ENCODE data around the gene ALG12. TPM values are rescaled to one million over a fixed set of nuclear protein-coding genes. Genes with fewer than 3 reads are reported as not detected.

ALG12 gene
- total and polyA plus RNA-seq, 2 of the 8 experiments (the other 6 are each of a cell fraction or from before 2014, with no cell fraction given): 13.4 to 22.5 TPM

- Histone ChIP-seq H3K23me2 (ENCODE audit: low read depth, low read length) (no peaks in the 10 kb centered on the region), H3K4me1 (replicated peaks in 1 of 4; ENCODE audit: control insufficient read depth in 3 of 4, insufficient read depth in 4 of 4, low read length in 3 of 4) (no peaks in the 10 kb centered on the region), H4K8ac (ENCODE audit: extremely low read depth, insufficient read depth, low read length) (no peak overlapping the region), H2BK5ac (ENCODE audit: low read depth, low read length) (no peak overlapping the region), H4K20me1 (replicated peaks in 1 of 2; ENCODE audit: control insufficient read depth in 1 of 2, insufficient read depth in 2 of 2, low read length in 2 of 2) (peaks cover 0 to 8% of the 10 kb centered on the region in 2 experiments), H3K27me3 (replicated peaks in 1 of 4; ENCODE audit: control insufficient read depth in 3 of 4, extremely low read depth in 1 of 4, insufficient read depth in 3 of 4, low read length in 3 of 4) (no peaks in the 10 kb centered on the region), H2AFZ (ENCODE audit: low read length) (no peak overlapping the region), H3K14ac (ENCODE audit: insufficient read length) (no peak overlapping the region), H2BK120ac (replicated peaks; ENCODE audit: low read depth, low read length) (no peak overlapping the region), H3K79me1 (ENCODE audit: low read depth, low read length) (peaks cover 12% of the 10 kb centered on the region), H3K23ac (ENCODE audit: insufficient read length) (no peak overlapping the region), H2BK15ac (ENCODE audit: low read length) (no peak overlapping the region), H3K27ac (ENCODE audit: low read depth, low read length) (no peak overlapping the region), H3K4ac (replicated peaks; ENCODE audit: insufficient read length, low read depth, low read length) (no peak overlapping the region), H2BK12ac (ENCODE audit: low read depth, low read length) (no peak overlapping the region), H3K4me2 (ENCODE audit: insufficient read depth in 1 of 2, low read depth in 2 of 2, low read length in 2 of 2) (no peak overlapping the region), H2AK5ac (ENCODE audit: low read depth, low read length) (no peak overlapping the region), H3K4me3 (ENCODE audit: extremely low read depth in 1 of 4, insufficient read depth in 2 of 4, low read depth in 3 of 4, low read length in 4 of 4) (no peak overlapping the region), H3K36me3 (ENCODE audit: control insufficient read depth in 2 of 4, insufficient read depth in 4 of 4, low read length in 3 of 4) (peaks cover 3 to 35% (median 22%) of the 10 kb centered on the region in 4 experiments; a peak in 7 of 8 replicates), H3K79me2 (ENCODE audit: control insufficient read depth in 1 of 2, insufficient read depth in 2 of 2, low read length in 2 of 2) (peaks cover 0 to 17% of the 10 kb centered on the region in 2 experiments; a peak in 3 of 4 replicates), H3K9me3 (ENCODE audit: insufficient read depth in 2 of 2, low read depth in 1 of 2, low read length in 1 of 2) (peaks cover 0 to 4% of the 10 kb centered on the region in 2 experiments; a peak in 2 of 4 replicates), H3K56ac (replicated peaks; ENCODE audit: insufficient read length, low read depth, low read length) (no peak overlapping the region), H4K5ac (ENCODE audit: insufficient read length, low read depth, low read length) (no peak overlapping the region), H4K91ac (replicated peaks; ENCODE audit: insufficient read length, low read length) (no peak overlapping the region), H2BK20ac (ENCODE audit: low read length) (no peak overlapping the region), H3K18ac (ENCODE audit: extremely low read depth, low read length) (no peak overlapping the region), H3K9ac (replicated peaks in 1 of 4; ENCODE audit: extremely low read depth in 1 of 4, low read depth in 3 of 4, low read length in 3 of 4) (no peak overlapping the region)
- FAIRE-seq (no peak), DNase-seq (ENCODE audit: low read depth in 1 of 2, low spot score in 2 of 2) (no peak)
- TF ChIP-seq MAFK (IDR thresholded peaks at IDR 0.05; ENCODE audit: low read depth, low read length) (no peak), KDM4A (IDR thresholded peaks at IDR 0.05; ENCODE audit: low read depth, low read length, severe bottlenecking) (no peak), CHD1 (IDR thresholded peaks at IDR 0.05; ENCODE audit: low read depth, low read length) (no peak), CEBPB (IDR thresholded peaks at IDR 0.05; ENCODE audit: low read depth, low read length) (no peak), SAP30 (IDR thresholded peaks at IDR 0.05; ENCODE audit: insufficient read depth, insufficient replicate concordance, low read length) (no peak), TCF12 (IDR thresholded peaks at IDR 0.05; ENCODE audit: low read depth, low read length) (no peak), NRF1 (IDR thresholded peaks at IDR 0.05; ENCODE audit: low read depth, low read length) (no peak), CHD2 (IDR thresholded peaks at IDR 0.05; ENCODE audit: low read length) (no peak), TBP (IDR thresholded peaks at IDR 0.05; ENCODE audit: low read depth, low read length) (no peak), MAX (IDR thresholded peaks at IDR 0.05) (no peak), GABPA (IDR thresholded peaks at IDR 0.05; ENCODE audit: borderline replicate concordance, insufficient read depth, low read length) (no peak)
- ChIA-PET POLR2A (ENCODE audit: partially characterized antibody) (interaction anchor here (0.6 kb wide), 1 partner anchor 354 kb away, joined by 3 read pairs; no protein-coding TSS in a partner anchor), CTCF (ENCODE audit: partially characterized antibody) (interaction anchor here (1.1 kb wide), 1 partner anchor 43 kb away, joined by 3 read pairs; no protein-coding TSS in a partner anchor)
- 92% methylated on average over 14 of the region's 14 CpGs; no CpG with 5 or more reads in 1 of the 2 experiments for WGBS, 2 experiments (ENCODE audit: extremely low coverage in 1 of 2, insufficient coverage in 1 of 2, insufficient read length in 1 of 2, insufficient replicate concordance in 2 of 2, low coverage in 1 of 2, low lambda C conversion rate in 2 of 2, missing lambda C conversion rate in 1 of 2)
Measured at GRCh38 chr22:49887064-49887451, 31.2 kb downstream of the ALG12 start.

Data from H1 (cell line).